ES-I3 (cell line): ENCODE results near the gene CR1L.
"Not testable (repeated sequence)": the region's sequence is repeated elsewhere in the genome, so short reads cannot be mapped to it uniquely, and the experiment has no call there.

Experiments
- H3K36me3 ChIP-seq: 2 replicates; pipeline ENCODE4 v1.6.1; 2013; ENCODE audit warnings: mild to moderate bottlenecking, low read length, control low read depth, moderate library complexity; ENCODE audit not compliant: insufficient read depth
- H3K4me1 ChIP-seq: 2 replicates; pipeline ENCODE4 v1.6.1; 2013; ENCODE audit warnings: mild to moderate bottlenecking, control low read depth, low read length; ENCODE audit not compliant: insufficient read depth
- H3K9ac ChIP-seq: 2 replicates; pipeline ENCODE4 v1.6.1; 2013; ENCODE audit warnings: low read depth, mild to moderate bottlenecking, low read length, moderate library complexity
- H3K9me3 ChIP-seq: 2 replicates; pipeline ENCODE4 v1.6.1; 2013; ENCODE audit warnings: mild to moderate bottlenecking, low read length, moderate library complexity; ENCODE audit not compliant: control insufficient read depth, insufficient read depth

Gene CR1L

GRCh38 chr1:207644852-207645634, at the start of gene CR1L:
Gene CR1L (plus strand): TSS chr1:207645133. CDS start chr1:207645234, 101 bp downstream.
- Histone ChIP-seq H3K9ac (peak within 1 kb of the TSS; percentile 57), H3K36me3 (no peaks in the 10 kb centered on the region), H3K4me1 (peaks cover 27% of the 10 kb centered on the region), H3K9me3 (no peaks in the 10 kb centered on the region)

- Histone ChIP-seq H3K9ac (no peak overlapping the region), H3K9me3 (no peaks in the 10 kb centered on the region), H3K4me1 (peaks cover 3% of the 10 kb centered on the region; the same call in 1 of the 2 replicates), H3K36me3 (no peaks in the 10 kb centered on the region)
Observed at GRCh38 chr1:207603777-207604176, 41.2 kb upstream of the CR1L start.

- Histone ChIP-seq H3K9ac (no peak overlapping the region), H3K9me3 (no peaks in the 10 kb centered on the region)
Observed at GRCh38 chr1:207605444-207606361, 39.2 kb upstream of the CR1L start.

GRCh38 chr1:207606362-207606755, 38.6 kb upstream of the CR1L start:
- H3K36me3 ChIP-seq: no peaks in the 10 kb centered on the region
- H3K9me3 ChIP-seq: no peaks in the 10 kb centered on the region
- no peak overlapping the region for H3K9ac ChIP-seq
- peaks cover 3% of the 10 kb centered on the region; the same call in 1 of the 2 replicates for H3K4me1 ChIP-seq

More at GRCh38 chr1:207605444-207606361, 39.2 kb upstream of the CR1L start:
- Histone ChIP-seq H3K4me1 (peaks cover 3% of the 10 kb centered on the region; the same call in 1 of the 2 replicates), H3K36me3 (no peaks in the 10 kb centered on the region)

GRCh38 chr1:207612762-207613161, 32.2 kb upstream of the CR1L start:
- Histone ChIP-seq H3K36me3 (no peaks in the 10 kb centered on the region), H3K4me1 (no peaks in the 10 kb centered on the region), H3K9ac (no peak overlapping the region), H3K9me3 (peaks cover 10% of the 10 kb centered on the region)

- Histone ChIP-seq H3K9ac (no peak overlapping the region), H3K36me3 (no peaks in the 10 kb centered on the region), H3K4me1 (peaks cover 4% of the 10 kb centered on the region; the same call in 1 of the 2 replicates), H3K9me3 (no peaks in the 10 kb centered on the region)
Observed at GRCh38 chr1:207619871-207620542, 24.9 kb upstream of the CR1L start.

GRCh38 chr1:207620543-207620893, 24.4 kb upstream of the CR1L start:
- Histone ChIP-seq H3K4me1 (peaks cover 4% of the 10 kb centered on the region; the same call in 1 of the 2 replicates), H3K36me3 (no peaks in the 10 kb centered on the region), H3K9ac (no peak overlapping the region), H3K9me3 (no peaks in the 10 kb centered on the region)

GRCh38 chr1:207625504-207626071, 19.3 kb upstream of the CR1L start:
- H3K36me3 ChIP-seq, H3K4me1 ChIP-seq, H3K9ac ChIP-seq, H3K9me3 ChIP-seq: not testable (repeated sequence)

GRCh38 chr1:207626972-207627337, 18.0 kb upstream of the CR1L start:
- Histone ChIP-seq H3K4me1 (peaks cover 16% of the 10 kb centered on the region), H3K9ac (no peak overlapping the region), H3K9me3 (no peaks in the 10 kb centered on the region), H3K36me3 (no peaks in the 10 kb centered on the region)

- Histone ChIP-seq H3K4me1 (peaks cover 17% of the 10 kb centered on the region), H3K9me3 (no peaks in the 10 kb centered on the region), H3K9ac (no peak overlapping the region), H3K36me3 (no peaks in the 10 kb centered on the region)
Observed at GRCh38 chr1:207627496-207627895, 17.4 kb upstream of the CR1L start.

GRCh38 chr1:207628776-207629175, 16.2 kb upstream of the CR1L start:
- H3K4me1 ChIP-seq: peaks cover 26% of the 10 kb centered on the region
- no peaks in the 10 kb centered on the region for H3K36me3 ChIP-seq
- H3K9me3 ChIP-seq: no peaks in the 10 kb centered on the region
- no peak overlapping the region for H3K9ac ChIP-seq

- no peaks in the 10 kb centered on the region for H3K9me3 ChIP-seq
- H3K4me1 ChIP-seq: peaks cover 32% of the 10 kb centered on the region
- H3K36me3 ChIP-seq: no peaks in the 10 kb centered on the region
- H3K9ac ChIP-seq: no peak overlapping the region; the same call in 1 of the 2 replicates
Observed at GRCh38 chr1:207631137-207631536, 13.8 kb upstream of the CR1L start.

- H3K4me1 ChIP-seq: peaks cover 36% of the 10 kb centered on the region
- H3K9ac ChIP-seq: peak overlapping the region; percentile 3; the same call in 1 of the 2 replicates
- H3K36me3 ChIP-seq: no peaks in the 10 kb centered on the region
- no peaks in the 10 kb centered on the region for H3K9me3 ChIP-seq
Observed at GRCh38 chr1:207633226-207633625, 11.7 kb upstream of the CR1L start.

- not testable (repeated sequence) for H3K9me3 ChIP-seq, H3K36me3 ChIP-seq
- H3K4me1 ChIP-seq: peaks cover 39% of the 10 kb centered on the region
- H3K9ac ChIP-seq: peak overlapping the region; percentile 51; the same call in 1 of the 2 replicates
Observed at GRCh38 chr1:207633699-207634289, 11.1 kb upstream of the CR1L start.
